ENCODE data around the gene ADAM8. TPM values are rescaled to one million over a fixed set of nuclear protein-coding genes. Genes with fewer than 3 reads are reported as not detected.

The ADAM8 gene
- total RNA-seq, 2 donors from 2014 or later, result 3.4 to 4.6 TPM

- Histone ChIP-seq H3K36me3 (replicated peaks in 1 of 2; ENCODE audit: insufficient read depth in 1 of 2, low read depth in 2 of 2) (no peaks in the 10 kb centered on the region), H3K4me1 (peaks cover 8% of the 10 kb centered on the region), H3K4me3 (no peak overlapping the region), H3K9me3 (no peaks in the 10 kb centered on the region), H3K27me3 (no peaks in the 10 kb centered on the region), H3K27ac (no peak overlapping the region)
- intact Hi-C loops (cut with DNase I), result no loop called here
- DNase-seq (no peak), ATAC-seq (no peak)
- WGBS, 2 donors, result 42 to 64% methylated on average over 4 to 9 of the region's 12 CpGs
- TF ChIP-seq, protein P1, sequence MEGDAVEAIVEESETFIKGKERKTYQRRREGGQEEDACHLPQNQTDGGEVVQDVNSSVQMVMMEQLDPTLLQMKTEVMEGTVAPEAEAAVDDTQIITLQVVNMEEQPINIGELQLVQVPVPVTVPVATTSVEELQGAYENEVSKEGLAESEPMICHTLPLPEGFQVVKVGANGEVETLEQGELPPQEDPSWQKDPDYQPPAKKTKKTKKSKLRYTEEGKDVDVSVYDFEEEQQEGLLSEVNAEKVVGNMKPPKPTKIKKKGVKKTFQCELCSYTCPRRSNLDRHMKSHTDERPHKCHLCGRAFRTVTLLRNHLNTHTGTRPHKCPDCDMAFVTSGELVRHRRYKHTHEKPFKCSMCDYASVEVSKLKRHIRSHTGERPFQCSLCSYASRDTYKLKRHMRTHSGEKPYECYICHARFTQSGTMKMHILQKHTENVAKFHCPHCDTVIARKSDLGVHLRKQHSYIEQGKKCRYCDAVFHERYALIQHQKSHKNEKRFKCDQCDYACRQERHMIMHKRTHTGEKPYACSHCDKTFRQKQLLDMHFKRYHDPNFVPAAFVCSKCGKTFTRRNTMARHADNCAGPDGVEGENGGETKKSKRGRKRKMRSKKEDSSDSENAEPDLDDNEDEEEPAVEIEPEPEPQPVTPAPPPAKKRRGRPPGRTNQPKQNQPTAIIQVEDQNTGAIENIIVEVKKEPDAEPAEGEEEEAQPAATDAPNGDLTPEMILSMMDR (IDR thresholded peaks at IDR 0.05), result no peak
- TF ChIP-seq POLR2A (IDR thresholded peaks at IDR 0.05), result no peak
Observed at GRCh38 chr10:133252223-133252552, 24.5 kb downstream of the ADAM8 start.

DNA sequence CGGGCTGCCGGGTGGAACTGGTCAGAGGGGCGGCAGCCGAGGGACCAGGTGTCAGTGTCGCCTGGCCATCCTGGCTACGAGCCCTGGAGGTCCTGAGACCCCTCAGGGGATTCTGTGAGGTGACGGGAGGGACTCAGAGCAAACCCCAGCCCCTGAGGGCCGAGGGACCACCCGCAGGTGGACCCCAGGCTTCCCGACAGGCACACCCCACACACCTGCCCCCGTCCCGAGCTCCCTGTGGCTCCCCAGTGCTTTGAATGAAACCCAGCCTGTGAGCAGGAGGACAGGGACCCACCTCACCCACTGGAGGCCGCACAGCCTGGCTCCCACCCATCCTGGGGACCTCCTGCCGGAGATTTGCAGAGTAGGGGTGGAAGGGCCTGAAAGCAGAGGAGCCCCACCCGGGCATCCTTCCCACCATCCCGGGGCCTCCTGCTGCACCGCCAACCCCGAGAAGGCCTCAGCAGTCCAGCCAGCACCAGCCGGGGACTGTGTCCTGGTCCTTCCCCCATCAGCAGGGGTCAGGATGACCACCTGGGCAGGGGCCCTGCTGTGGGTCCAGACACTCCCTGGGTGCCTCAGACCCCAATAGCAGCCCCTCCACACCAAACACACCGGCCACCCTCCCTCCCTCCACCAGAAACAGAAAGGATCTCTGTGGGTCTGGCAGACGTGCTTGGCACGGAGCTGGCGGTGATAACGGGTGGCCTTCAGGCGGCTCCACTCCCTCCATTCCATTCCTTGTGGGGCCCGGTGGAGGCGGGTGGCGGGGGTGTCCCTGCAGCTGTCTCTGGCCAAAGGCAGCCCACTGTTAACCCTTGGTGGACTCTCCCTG is 25.1 kb downstream of the ADAM8 start:
- no peak for DNase-seq
- Histone ChIP-seq H3K4me3 (no peak overlapping the region), H3K4me1 (peaks cover 6% of the 10 kb centered on the region), H3K9me3 (no peaks in the 10 kb centered on the region), H3K27ac (no peak overlapping the region), H3K36me3 (replicated peaks in 1 of 2; ENCODE audit: insufficient read depth in 1 of 2, low read depth in 2 of 2) (no peaks in the 10 kb centered on the region), H3K27me3 (no peaks in the 10 kb centered on the region)
- ATAC-seq, result no peak
- WGBS, 2 donors, result 22 to 52% methylated on average over 11 to 23 of the region's 28 CpGs
- TF ChIP-seq POLR2A (IDR thresholded peaks at IDR 0.05), result no peak
- TF ChIP-seq, protein P1 (IDR thresholded peaks at IDR 0.05), result no peak
- intact Hi-C loops (cut with DNase I), result no loop called here

DNA sequence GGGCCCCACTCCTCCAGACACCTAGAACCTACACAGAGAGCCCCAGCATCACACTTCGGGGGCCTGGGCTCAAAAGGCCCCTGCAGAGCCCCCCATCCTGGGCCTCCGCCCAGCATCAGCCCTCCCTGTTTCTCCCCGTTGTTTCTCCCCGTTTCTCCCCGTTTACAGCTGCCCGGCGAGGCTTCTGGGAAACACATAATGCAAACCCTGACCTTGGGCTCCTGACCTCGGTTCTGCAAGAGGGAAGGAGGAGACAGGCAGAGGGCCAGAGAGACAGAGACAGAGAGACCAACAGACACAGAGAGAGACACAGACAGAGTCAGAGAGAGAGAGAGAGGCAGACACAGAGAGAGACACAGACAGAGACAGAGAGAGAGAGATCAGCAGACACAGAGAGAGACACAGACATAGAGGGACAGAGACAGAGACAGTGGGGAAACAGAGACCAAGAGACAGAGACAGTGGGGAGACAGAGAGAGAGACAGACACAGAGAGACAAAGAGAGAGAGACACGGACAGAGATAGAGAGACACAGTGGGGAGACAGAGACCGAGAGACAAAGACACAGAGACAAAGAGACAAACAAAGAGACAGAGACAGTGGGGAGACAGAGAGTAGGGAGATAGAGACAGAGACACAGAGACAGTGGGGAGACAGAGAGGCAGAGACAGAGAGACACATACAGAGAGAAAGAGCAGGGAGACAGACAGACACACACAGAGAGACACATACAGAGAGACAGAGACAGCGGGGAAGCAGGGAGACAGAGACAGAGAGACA is 26.5 kb downstream of the ADAM8 start:
- DNase-seq, result no peak
- no peaks in the 10 kb centered on the region for H3K36me3 ChIP-seq (replicated peaks in 1 of 2; ENCODE audit: insufficient read depth in 1 of 2, low read depth in 2 of 2)
- H3K9me3 ChIP-seq, result no peaks in the 10 kb centered on the region
- 34 to 46% methylated on average over 11 of the region's 11 CpGs for WGBS, 2 donors
- H3K4me1 ChIP-seq, result peaks cover 10% of the 10 kb centered on the region
- H3K27me3 ChIP-seq, result no peaks in the 10 kb centered on the region
- ATAC-seq, result no peak
- no peak overlapping the region for H3K4me3 ChIP-seq
- no peak overlapping the region for H3K27ac ChIP-seq
- TF ChIP-seq POLR2A (IDR thresholded peaks at IDR 0.05), result no peak
- TF ChIP-seq, protein P1 (IDR thresholded peaks at IDR 0.05), result no peak
- intact Hi-C loops (cut with DNase I), result no loop called here

DNA sequence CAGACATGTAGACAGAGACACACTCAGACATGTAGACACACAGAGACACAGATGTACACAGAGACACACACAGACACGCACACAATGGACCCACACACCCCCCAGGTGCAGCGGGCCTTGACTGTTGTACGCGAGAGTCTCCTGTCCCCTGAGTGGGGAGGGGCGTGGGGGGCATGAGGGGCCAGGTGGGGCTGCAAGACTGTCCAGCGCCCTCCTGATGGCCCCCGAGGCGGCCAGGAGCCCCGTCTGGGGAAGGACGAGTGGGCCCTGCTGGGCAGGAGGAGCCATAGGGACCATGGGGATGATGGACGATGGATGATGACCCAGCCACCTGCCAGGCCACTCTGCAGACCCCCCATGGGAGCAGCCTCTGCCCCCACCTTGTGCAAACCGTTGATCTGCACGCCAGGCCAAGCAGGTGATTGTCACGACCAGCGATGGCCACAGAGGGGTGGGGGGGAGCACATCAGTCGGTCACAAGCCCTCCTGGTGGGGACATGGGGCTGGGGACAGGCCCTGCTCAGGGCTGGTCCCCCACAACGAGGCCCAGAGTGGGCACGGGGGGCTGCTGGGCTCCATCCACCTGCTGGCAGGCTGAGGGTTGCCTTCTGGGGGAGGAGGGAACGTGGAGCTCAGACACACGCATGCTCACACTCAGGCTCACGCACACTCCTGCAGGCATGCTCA is 27.4 kb downstream of the ADAM8 start:
- H3K27me3 ChIP-seq, result no peaks in the 10 kb centered on the region

More for the DNA sequence above, 27.4 kb downstream of the ADAM8 start:
- no peak for ATAC-seq
- DNase-seq, result no peak
- Histone ChIP-seq H3K27ac (no peak overlapping the region), H3K36me3 (replicated peaks in 1 of 2; ENCODE audit: insufficient read depth in 1 of 2, low read depth in 2 of 2) (no peaks in the 10 kb centered on the region), H3K4me3 (no peak overlapping the region), H3K4me1 (peaks cover 5% of the 10 kb centered on the region), H3K9me3 (no peaks in the 10 kb centered on the region)
- intact Hi-C loops (cut with DNase I), result no loop called here
- TF ChIP-seq, protein P1 (IDR thresholded peaks at IDR 0.05), result no peak
- TF ChIP-seq POLR2A (IDR thresholded peaks at IDR 0.05), result no peak
- WGBS, 2 donors, result 71 to 72% methylated on average over 10 to 21 of the region's 21 CpGs

Data from body of pancreas (tissue), 4 donors.